Activated CD8-positive, alpha-beta memory T cell treated with anti-CD3 and anti-CD28 coated beads, Interleukin-2, amount 50 U/mL, for 48 hours (primary cell): ENCODE measurements around the gene PPT1.

Experiments
- DNase-seq: peaks from one replicate; pipeline ENCODE4 v3.0.0-alpha.2; 2020

Gene PPT1

DNA sequence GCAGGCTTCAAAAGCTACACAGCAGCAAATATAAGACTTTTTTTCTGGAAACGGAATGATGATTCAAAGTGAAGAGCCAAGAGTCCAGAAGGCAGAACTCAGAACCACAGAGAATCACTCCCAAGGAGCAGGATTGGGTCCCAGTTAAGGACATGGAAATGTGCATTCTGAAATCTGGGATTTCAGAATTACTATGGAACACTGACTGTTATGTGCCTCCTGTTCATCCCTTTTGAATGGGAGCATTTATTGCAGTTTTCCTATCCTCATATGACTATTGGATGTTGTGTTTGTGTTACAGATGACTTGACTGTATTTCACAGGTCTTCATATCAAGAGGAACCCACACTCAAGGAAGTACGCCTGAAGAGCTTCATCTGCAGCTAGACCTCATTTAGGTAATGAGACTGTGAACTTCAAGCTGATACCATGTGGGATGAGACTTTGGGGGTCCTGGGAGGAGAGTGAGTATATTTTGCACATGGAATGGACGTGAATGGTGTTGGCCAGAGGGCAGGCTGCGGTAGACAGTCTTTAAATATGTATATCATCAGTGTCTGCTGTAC, 73.6 kb downstream of the PPT1 start:
- DNase-seq = no peak
